Measurements from ENCODE around the gene LRG1.
A peak's percentile ranks its signal among the peaks of the same experiment; 100 is the strongest.

The LRG1 gene

DNA sequence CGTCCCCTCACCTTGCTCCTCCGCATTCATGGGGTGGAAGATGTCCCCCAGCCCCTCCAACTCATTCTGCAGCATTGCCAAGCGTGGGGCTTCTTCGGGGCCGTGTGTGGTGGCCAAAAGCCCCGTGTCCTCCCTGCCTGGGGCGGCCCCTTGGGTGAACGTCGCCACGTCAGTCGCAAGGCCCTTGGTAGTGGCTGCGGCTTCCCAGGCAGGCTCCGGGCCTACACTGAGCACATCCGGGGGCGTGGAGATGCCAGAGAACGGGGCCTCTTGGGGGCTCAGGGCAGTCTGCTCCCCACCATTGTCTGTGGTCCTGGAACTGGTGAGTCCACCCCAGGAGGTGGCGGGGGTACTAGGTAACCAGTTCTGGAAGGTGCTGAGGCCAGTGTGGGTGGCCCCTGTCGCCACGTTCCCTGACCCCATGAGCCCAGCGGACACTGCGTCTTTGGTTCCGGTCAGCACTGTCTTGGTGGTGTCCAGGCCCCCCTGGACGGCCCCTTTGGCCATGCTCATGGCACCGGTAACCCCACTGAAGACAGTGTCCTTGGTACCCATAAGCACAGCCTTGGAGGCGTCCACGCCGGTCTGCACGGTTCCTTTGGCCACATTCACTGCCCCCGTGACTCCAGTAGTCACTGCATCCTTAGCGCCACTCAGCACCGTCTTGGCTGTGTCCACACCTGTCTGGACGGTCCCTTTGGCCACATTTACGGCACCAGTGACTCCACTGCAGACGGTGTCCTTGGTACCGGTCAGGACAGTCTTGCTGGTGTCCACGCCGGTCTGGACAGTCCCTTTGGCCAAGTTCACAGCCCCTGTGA is 29.2 kb downstream of the LRG1 start:
- Histone ChIP-seq H3K27me3 (ENCODE audit: control insufficient read depth in 1 of 2, insufficient read depth in 2 of 2, low read length in 2 of 2) (no peaks in the 10 kb centered on the region), H3K27ac (ENCODE audit: low read depth, low read length) (no peak overlapping the region), H3K4me1 (ENCODE audit: insufficient read depth, low read length) (peaks cover 27% of the 10 kb centered on the region), H3K9me3 (ENCODE audit: low read length) (no peaks in the 10 kb centered on the region), H3K9ac (ENCODE audit: low read length) (no peak overlapping the region), H3K4me3 (ENCODE audit: low read depth in 1 of 2, low read length in 2 of 2) (no peak overlapping the region), H3K36me3 (ENCODE audit: insufficient read depth, low read length) (peaks cover 58% of the 10 kb centered on the region)

DNA sequence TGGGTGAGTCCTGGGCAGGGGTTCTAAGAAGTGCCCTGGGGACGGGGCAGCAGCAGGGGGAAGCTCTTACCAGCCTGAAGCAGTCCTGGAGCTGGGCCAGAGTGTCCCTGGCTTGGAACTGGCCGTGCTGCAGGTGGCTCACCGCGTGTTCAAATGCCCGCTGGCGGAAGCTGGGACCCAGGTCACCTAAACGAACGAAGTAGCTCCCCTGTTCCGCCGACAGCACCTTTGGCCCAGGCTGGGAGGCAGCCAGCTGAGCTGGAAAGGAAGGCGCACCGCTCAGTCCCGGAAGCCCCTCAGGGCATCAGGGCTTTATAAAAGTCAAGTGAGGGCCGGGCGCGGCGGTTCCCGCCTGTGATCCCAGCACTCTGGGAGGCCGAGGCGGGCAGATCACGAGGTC is 31.1 kb downstream of the LRG1 start:
- Histone ChIP-seq H3K4me1 (ENCODE audit: insufficient read depth, low read length) (peaks cover 27% of the 10 kb centered on the region), H3K9me3 (ENCODE audit: low read length) (no peaks in the 10 kb centered on the region), H3K27ac (ENCODE audit: low read depth, low read length) (no peak overlapping the region), H3K36me3 (ENCODE audit: insufficient read depth, low read length) (peaks cover 58% of the 10 kb centered on the region), H3K9ac (ENCODE audit: low read length) (no peak overlapping the region), H3K27me3 (ENCODE audit: control insufficient read depth in 1 of 2, insufficient read depth in 2 of 2, low read length in 2 of 2) (no peaks in the 10 kb centered on the region), H3K4me3 (ENCODE audit: low read depth in 1 of 2, low read length in 2 of 2) (no peak overlapping the region)

DNA sequence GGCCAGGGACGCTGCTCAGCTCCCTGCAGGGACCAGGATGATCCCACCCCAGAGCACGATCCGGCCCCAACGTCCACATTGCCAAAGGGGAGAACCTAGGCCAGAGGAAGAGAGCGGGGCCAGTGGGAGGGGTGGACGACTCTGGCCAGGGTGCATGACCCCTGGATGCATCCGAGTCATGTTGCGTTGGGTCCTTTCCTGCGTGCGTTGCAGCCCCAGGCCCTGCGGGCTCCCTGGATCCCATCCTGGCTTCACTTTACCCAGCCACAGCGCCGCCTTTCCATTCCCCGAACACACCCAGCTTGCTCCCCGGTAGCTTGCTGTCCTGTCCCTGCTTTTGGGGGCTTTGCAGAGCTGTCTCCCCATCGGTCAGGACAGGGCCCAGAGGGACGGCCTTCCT is 32.0 kb downstream of the LRG1 start:
- Histone ChIP-seq H3K4me1 (ENCODE audit: insufficient read depth, low read length) (peaks cover 25% of the 10 kb centered on the region), H3K27ac (ENCODE audit: low read depth, low read length) (no peak overlapping the region), H3K4me3 (ENCODE audit: low read depth in 1 of 2, low read length in 2 of 2) (no peak overlapping the region), H3K9ac (ENCODE audit: low read length) (no peak overlapping the region), H3K36me3 (ENCODE audit: insufficient read depth, low read length) (peaks cover 50% of the 10 kb centered on the region), H3K9me3 (ENCODE audit: low read length) (no peaks in the 10 kb centered on the region), H3K27me3 (ENCODE audit: control insufficient read depth in 1 of 2, insufficient read depth in 2 of 2, low read length in 2 of 2) (no peaks in the 10 kb centered on the region)

DNA sequence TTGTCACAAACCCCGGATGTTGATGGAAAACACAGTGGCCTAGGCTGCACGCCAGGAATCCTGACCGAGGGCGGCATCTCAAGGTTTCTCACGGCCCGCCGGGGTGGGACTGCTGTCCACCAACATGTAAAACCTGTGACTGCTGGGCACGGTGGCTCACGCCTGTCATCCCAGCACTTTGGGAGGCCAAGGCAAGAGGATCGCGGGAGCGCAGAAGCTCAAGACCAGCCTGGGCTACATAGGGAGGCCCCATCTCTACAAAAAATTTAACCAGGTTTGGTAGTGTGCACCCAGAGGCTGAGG is 32.7 kb downstream of the LRG1 start:
- Histone ChIP-seq H3K36me3 (ENCODE audit: insufficient read depth, low read length) (peaks cover 48% of the 10 kb centered on the region), H3K9ac (ENCODE audit: low read length) (no peak overlapping the region), H3K27ac (ENCODE audit: low read depth, low read length) (no peak overlapping the region), H3K4me3 (ENCODE audit: low read depth in 1 of 2, low read length in 2 of 2) (no peak overlapping the region), H3K27me3 (ENCODE audit: control insufficient read depth in 1 of 2, insufficient read depth in 2 of 2, low read length in 2 of 2) (no peaks in the 10 kb centered on the region), H3K9me3 (ENCODE audit: low read length) (no peaks in the 10 kb centered on the region), H3K4me1 (ENCODE audit: insufficient read depth, low read length) (peaks cover 25% of the 10 kb centered on the region)

DNA sequence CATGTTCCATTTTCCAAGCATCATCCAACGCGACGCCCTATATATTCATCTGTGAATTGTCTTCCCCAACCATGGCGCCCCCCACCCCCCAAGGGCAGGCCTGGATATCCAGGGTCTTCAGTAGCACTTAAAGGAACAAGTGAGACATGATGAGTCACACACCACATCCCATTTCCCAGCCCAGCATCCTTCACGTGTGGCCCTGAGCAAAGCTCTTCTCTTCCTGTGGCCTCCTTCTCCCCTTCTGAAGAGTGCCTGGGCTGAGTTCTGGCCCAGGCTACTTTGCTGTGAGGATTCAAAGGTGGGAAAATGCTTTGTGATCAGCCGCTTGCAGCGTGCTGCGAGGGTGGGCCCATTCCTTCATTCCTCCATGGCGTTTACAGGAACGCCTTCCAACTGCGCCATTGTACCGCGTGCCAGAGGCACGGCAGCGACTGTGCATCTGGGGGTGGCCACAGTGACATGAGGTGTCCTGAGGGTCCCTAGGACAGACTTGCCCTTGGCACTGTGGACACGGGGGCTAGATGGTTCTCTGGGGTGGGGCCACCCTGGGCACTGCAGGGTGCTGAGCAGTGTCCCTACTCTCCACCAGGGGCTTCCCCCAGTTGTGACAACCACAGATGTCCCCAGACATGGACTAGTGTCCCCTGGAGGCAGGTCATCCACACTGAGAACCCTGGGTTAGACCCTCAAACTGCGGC is 33.2 kb downstream of the LRG1 start:
- Histone ChIP-seq H3K36me3 (ENCODE audit: insufficient read depth, low read length) (peaks cover 43% of the 10 kb centered on the region), H3K27ac (ENCODE audit: low read depth, low read length) (no peak overlapping the region), H3K27me3 (ENCODE audit: control insufficient read depth in 1 of 2, insufficient read depth in 2 of 2, low read length in 2 of 2) (no peaks in the 10 kb centered on the region), H3K4me3 (ENCODE audit: low read depth in 1 of 2, low read length in 2 of 2) (no peak overlapping the region), H3K4me1 (ENCODE audit: insufficient read depth, low read length) (peaks cover 25% of the 10 kb centered on the region), H3K9ac (ENCODE audit: low read length) (no peak overlapping the region), H3K9me3 (ENCODE audit: low read length) (no peaks in the 10 kb centered on the region)

DNA sequence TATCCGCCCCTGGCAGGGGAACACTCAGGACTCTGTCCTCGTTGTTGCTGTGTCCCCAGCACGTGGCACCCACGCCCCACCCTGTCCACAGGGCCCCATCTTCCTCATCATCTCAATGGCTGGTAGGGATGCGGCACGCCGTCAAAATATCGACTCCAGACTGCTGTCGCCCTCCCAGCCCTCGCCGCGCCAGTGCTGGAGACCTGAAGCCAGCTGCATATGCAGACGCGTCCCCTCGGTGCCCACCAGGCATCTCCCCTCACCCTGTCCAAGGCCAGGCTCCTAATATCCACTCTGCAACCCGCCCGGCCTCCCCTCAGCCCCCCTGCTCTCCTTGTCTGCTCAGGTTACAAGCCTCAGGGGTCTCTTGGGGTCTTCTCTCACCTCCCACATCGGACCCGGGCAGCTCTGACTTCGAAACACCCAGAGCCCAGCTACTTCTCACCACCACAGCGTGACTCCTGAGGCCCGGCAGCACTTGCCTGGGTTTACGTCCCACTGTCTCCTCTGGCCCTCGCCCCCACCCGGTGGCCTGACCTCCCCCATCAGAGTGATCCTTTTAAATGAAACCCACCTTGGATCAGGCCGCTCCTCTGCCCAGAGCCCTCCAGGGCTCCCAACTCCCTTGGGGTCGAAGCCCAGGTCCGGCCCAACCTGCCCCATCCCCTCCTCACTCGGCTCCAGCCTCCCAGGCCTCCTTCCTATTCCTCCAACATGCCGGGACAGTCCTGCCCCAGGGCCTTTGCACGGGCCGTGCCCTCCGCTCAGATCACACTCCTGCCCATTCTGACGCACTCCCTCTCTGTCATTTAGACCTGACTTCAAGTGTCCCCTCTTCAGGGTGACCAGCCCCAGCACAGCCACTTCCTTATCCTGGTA is 34.0 kb downstream of the LRG1 start:
- Histone ChIP-seq H3K36me3 (ENCODE audit: insufficient read depth, low read length) (peaks cover 43% of the 10 kb centered on the region), H3K9me3 (ENCODE audit: low read length) (no peaks in the 10 kb centered on the region), H3K27ac (ENCODE audit: low read depth, low read length) (no peak overlapping the region), H3K27me3 (ENCODE audit: control insufficient read depth in 1 of 2, insufficient read depth in 2 of 2, low read length in 2 of 2) (no peaks in the 10 kb centered on the region), H3K4me1 (ENCODE audit: insufficient read depth, low read length) (peaks cover 25% of the 10 kb centered on the region), H3K9ac (ENCODE audit: low read length) (no peak overlapping the region), H3K4me3 (ENCODE audit: low read depth in 1 of 2, low read length in 2 of 2) (no peak overlapping the region)

DNA sequence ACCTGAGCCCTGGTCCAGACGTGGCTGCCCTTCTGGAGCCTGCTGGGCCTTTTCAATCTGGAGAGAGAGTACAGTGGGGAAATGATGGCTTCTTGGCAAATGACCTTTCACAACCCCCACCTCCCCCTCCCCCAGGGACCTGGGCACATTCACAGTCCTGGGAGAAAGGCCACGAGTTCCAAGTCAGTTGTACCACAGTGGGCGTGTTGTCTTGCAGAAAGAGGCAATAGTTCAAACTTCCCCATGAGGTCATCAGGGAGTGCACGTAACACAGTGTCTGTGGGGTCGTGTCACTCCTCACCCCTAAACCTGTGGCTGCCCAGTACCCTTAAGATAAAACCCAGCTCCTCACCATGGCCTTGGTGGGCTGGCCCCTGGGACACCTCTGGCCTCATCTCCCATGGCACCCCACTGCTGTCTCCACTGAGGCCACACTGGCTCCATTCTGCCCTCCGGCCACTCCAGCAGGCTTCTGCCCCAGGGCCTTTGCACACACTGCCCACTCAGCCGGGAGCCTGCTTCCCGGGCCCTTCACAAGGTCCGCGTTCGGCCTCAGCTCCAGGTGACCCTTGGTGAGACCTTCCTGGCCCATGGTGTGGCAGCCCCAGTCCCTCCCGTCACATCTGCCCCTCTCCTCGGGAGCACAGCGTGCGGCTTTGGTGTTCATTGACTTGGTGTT is 34.8 kb downstream of the LRG1 start:
- Histone ChIP-seq H3K4me3 (ENCODE audit: low read depth in 1 of 2, low read length in 2 of 2) (no peak overlapping the region), H3K9ac (ENCODE audit: low read length) (no peak overlapping the region), H3K27ac (ENCODE audit: low read depth, low read length) (no peak overlapping the region), H3K27me3 (ENCODE audit: control insufficient read depth in 1 of 2, insufficient read depth in 2 of 2, low read length in 2 of 2) (no peaks in the 10 kb centered on the region), H3K36me3 (ENCODE audit: insufficient read depth, low read length) (peaks cover 46% of the 10 kb centered on the region), H3K4me1 (ENCODE audit: insufficient read depth, low read length) (peaks cover 25% of the 10 kb centered on the region), H3K9me3 (ENCODE audit: low read length) (no peaks in the 10 kb centered on the region)

DNA sequence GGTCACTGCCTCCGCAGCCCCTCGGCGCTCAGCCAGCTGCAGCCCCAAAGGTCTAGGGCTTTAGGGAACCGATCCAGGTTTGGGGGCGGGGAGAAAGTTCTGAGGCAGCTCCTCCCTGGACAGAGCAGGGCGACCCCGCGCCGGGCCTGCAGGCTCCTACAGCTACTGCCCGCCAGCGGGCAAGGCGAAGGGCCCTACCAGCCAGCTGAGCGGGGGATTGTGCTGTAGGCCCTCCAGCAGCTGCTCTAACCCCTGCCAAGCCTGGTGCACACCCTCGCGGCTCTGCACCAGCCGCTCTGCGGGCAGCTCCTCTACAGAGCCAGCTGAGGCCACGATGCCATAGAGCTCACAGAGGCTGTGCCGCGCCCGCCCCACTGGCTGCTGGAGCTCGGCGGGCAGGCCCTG is 35.5 kb downstream of the LRG1 start:
- no peak overlapping the region for H3K4me3 ChIP-seq (ENCODE audit: low read depth in 1 of 2, low read length in 2 of 2)
- peaks cover 46% of the 10 kb centered on the region for H3K36me3 ChIP-seq (ENCODE audit: insufficient read depth, low read length)
- peaks cover 25% of the 10 kb centered on the region for H3K4me1 ChIP-seq (ENCODE audit: insufficient read depth, low read length)
- H3K9me3 ChIP-seq (ENCODE audit: low read length), result no peaks in the 10 kb centered on the region
- H3K27me3 ChIP-seq (ENCODE audit: control insufficient read depth in 1 of 2, insufficient read depth in 2 of 2, low read length in 2 of 2), result no peaks in the 10 kb centered on the region
- no peak overlapping the region for H3K27ac ChIP-seq (ENCODE audit: low read depth, low read length)
- no peak overlapping the region for H3K9ac ChIP-seq (ENCODE audit: low read length)

DNA sequence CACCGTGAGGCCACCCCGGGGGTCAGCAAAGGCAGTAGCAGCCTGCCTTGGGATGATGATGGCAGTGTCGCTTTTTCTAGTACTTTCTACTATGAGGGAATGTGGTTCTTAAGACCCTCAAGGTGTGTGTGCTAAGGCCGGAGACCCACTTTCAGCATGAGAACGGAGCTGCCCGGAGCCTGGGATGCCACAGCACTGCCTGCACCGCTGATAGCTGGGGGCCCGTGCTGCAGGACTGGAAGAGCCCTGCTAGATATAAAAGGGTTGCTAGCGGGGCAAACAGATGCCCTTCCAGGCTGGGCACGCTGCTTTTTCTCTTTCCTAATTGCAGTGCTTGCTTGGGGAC is 36.0 kb downstream of the LRG1 start:
- Histone ChIP-seq H3K27me3 (ENCODE audit: control insufficient read depth in 1 of 2, insufficient read depth in 2 of 2, low read length in 2 of 2) (no peaks in the 10 kb centered on the region), H3K9me3 (ENCODE audit: low read length) (no peaks in the 10 kb centered on the region), H3K9ac (ENCODE audit: low read length) (no peak overlapping the region), H3K4me3 (ENCODE audit: low read depth in 1 of 2, low read length in 2 of 2) (no peak overlapping the region), H3K36me3 (ENCODE audit: insufficient read depth, low read length) (peaks cover 47% of the 10 kb centered on the region), H3K4me1 (ENCODE audit: insufficient read depth, low read length) (peaks cover 25% of the 10 kb centered on the region), H3K27ac (ENCODE audit: low read depth, low read length) (peak overlapping the region; percentile 23)

DNA sequence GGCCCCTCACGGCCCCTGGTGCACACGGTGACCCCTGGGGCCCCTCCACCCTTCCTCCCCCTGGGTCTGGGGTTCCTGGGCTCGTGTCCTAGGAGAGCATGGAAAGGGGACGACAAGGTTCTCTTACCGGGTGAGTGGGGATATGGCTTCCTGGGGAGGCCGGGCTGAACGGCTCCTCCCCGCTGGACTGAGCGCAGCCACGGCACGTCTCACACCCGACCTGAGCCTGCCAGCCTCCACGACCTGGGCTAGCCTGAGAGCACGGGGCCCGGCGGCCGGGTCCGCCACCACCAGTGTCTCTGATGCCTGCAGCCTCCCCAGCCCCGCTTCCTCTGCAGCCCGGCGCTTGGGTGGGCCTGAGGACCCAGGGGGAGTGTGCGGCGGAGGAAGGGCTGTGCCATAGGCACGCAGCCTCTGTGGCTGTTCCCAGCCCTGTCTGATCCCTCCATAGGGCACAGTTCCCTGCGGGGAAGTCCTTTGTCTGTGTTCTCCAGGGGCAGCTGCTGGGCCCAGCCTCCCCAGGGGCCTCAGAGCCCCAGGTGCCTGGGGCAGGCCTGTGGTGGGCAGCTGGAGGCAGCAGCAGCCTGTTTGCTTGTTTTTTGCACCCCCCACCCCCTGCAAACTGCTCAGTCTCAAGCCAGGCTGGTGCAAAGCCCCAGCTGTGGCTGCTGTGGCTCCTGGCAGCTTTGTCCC is 36.6 kb downstream of the LRG1 start:
- Histone ChIP-seq H3K27me3 (ENCODE audit: control insufficient read depth in 1 of 2, insufficient read depth in 2 of 2, low read length in 2 of 2) (no peaks in the 10 kb centered on the region), H3K36me3 (ENCODE audit: insufficient read depth, low read length) (peaks cover 52% of the 10 kb centered on the region), H3K4me1 (ENCODE audit: insufficient read depth, low read length) (peaks cover 20% of the 10 kb centered on the region), H3K9me3 (ENCODE audit: low read length) (no peaks in the 10 kb centered on the region), H3K9ac (ENCODE audit: low read length) (no peak overlapping the region), H3K4me3 (ENCODE audit: low read depth in 1 of 2, low read length in 2 of 2) (no peak overlapping the region), H3K27ac (ENCODE audit: low read depth, low read length) (peak overlapping the region; percentile 23)

All from muscle layer of colon (tissue), 2 donors.